GM12801 (cell line): ENCODE data around the gene PTHLH.

ENCODE experiments used
- TF ChIP-seq, protein P1 (sequence below): IDR thresholded peaks from one replicate; pipeline ENCODE4 v1.5.1; 2011; ENCODE audit warnings: control low read depth; ENCODE audit not compliant: insufficient read length; ENCODE audit errors: extremely low read depth

Gene PTHLH

GRCh38 chr12:27967551-27968054 is 4.9 kb downstream of the PTHLH start:
- TF ChIP-seq, protein P1, sequence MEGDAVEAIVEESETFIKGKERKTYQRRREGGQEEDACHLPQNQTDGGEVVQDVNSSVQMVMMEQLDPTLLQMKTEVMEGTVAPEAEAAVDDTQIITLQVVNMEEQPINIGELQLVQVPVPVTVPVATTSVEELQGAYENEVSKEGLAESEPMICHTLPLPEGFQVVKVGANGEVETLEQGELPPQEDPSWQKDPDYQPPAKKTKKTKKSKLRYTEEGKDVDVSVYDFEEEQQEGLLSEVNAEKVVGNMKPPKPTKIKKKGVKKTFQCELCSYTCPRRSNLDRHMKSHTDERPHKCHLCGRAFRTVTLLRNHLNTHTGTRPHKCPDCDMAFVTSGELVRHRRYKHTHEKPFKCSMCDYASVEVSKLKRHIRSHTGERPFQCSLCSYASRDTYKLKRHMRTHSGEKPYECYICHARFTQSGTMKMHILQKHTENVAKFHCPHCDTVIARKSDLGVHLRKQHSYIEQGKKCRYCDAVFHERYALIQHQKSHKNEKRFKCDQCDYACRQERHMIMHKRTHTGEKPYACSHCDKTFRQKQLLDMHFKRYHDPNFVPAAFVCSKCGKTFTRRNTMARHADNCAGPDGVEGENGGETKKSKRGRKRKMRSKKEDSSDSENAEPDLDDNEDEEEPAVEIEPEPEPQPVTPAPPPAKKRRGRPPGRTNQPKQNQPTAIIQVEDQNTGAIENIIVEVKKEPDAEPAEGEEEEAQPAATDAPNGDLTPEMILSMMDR = no peak

DNA sequence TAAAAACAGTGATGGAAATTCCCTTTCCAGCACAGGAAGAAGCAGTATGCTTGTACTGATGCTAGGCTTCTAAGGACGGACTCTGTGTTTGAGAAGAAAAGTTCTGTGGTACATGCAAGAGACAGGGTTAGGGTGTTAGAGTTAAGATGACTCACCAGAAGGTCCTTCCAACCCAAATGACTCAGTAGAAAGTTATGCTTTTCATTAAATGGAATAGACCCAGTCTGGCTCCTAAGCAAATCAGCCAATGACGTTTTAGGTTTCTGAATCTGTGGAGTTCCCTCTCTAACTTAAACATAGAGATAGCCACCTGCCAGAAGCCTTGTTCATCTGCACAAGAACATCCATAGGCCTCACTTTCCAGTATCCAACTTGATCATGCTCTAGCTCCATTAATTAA is 5.7 kb downstream of the PTHLH start:
- TF ChIP-seq, protein P1 = no peak

DNA sequence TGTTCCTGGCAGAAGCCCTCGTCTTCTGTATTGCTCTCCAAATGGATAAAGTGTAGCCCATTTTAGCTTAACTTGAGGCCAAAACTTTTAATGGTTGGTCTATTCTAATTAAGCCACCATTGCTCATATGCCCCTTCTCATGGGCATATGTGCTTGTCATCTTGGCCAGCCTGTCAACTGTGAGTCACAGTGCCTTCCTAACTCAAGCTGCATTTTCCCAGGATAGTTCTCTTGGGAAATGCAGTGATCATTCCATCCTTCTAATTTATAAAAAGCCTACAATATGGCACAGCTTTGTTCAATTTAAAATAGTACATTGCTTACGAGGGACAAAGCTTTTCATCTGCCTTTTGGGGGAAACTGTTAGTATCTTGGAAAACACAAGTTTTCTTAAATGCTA is 6.6 kb downstream of the PTHLH start:
- TF ChIP-seq, protein P1 = no peak

DNA sequence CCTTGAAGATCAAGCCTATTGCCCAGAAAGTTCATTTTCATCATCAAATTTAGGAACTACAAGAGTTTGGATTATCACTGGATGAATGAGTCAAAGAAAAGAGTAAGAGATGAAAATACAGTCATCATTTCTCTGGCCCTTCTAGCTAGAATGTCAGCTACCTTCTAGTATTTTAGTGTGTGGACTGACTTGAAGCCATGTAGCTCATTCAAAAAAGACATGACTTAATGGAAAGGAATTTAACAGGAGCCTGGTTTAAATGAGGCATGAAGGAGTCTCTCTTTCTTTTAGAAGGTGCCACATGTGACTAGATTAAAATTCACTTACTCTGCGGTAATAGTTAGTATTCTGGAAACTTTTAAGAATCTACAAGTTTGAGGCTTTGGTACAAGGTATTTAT is 7.1 kb downstream of the PTHLH start:
- TF ChIP-seq, protein P1 = no peak

- TF ChIP-seq, protein P1 = no peak
Measured at GRCh38 chr12:27964123-27964522, 8.4 kb downstream of the PTHLH start.

DNA sequence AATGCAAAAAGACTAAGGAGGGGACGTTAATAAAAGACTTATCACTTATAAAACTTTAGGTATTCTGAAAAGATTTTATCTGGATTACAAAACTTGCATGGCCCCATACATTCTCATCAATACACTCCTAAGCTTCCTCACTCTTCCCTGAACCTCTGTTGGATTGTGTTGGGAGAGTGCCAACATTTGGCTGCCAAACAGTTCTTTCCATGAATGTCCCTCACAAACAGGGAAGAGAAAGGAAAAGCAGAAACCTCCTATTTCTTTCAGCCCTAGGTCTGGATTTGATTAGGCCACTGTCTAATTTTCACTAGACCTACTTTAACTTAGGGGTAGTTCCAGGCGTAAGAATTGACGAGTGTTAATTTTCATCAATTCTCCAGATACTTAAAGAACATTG is 11.7 kb downstream of the PTHLH start:
- TF ChIP-seq, protein P1 = no peak

GRCh38 chr12:27958675-27959074 is 13.9 kb downstream of the PTHLH start:
- TF ChIP-seq, protein P1 = no peak

DNA sequence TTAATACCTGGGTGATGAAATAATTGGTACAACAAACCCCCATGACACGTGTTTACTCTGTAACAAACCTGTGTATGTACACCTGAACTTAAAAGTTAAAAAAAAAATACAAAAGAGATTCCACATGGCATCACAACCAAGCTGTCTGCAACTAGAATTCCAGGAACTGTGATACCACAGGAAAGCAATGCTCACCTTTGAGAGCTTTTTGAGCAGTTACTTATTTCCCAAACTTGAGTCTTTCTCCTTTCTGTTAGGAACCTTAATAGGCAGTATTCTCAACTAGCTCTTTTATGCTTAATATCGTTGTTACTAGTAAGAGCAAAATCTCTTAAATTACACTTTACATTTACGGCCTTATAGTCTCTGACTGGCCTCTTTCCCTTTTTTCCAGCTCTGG is 15.2 kb downstream of the PTHLH start:
- TF ChIP-seq, protein P1 = no peak
